ENCODE results near the gene NT5C2. TPM values are rescaled to one million over a fixed set of nuclear protein-coding genes. Genes with fewer than 3 reads are reported as not detected.

NT5C2 gene
- total RNA-seq (2014; rRNA removed; shearing (Covaris generic)) (69.0 and 99.7 TPM in 2 replicates), polyA plus RNA-seq (2016; fragmentation: Nextera tagmentation; extraction: Ambion mirVana) (52.6 and 58.2 TPM in 2 replicates)

GRCh38 chr10:103193107-103193819, at the start of gene NT5C2:
Gene NT5C2, minus strand, starts transcription at chr10:103193272. Its CDS starts 18,314 bp downstream, at chr10:103174958.
- in situ Hi-C loops (cut with MboI): no loop called here
- peaks cover 46% of the 10 kb centered on the region for H3K79me2 ChIP-seq (ENCODE audit: insufficient read depth)
- DNase-seq: peak; percentile 92

GRCh38 chr10:103241262-103242011, 48.4 kb upstream of the NT5C2 start:
- Histone ChIP-seq H3K9me3 (ENCODE audit: low read depth) (no peaks in the 10 kb centered on the region), H2AFZ (peak overlapping the region; percentile 80), H3K27me3 (replicated peaks; ENCODE audit: insufficient read depth) (no peaks in the 10 kb centered on the region), H3K4me1 (ENCODE audit: insufficient read depth) (peaks cover 8% of the 10 kb centered on the region), H3F3A (ENCODE audit: insufficient read depth) (no peaks in the 10 kb centered on the region), H3K79me2 (ENCODE audit: insufficient read depth) (no peaks in the 10 kb centered on the region), H3K36me3 (ENCODE audit: low read depth) (no peaks in the 10 kb centered on the region), H3K4me2 (ENCODE audit: unreplicated experiment) (peak overlapping the region; percentile 49), H3K9ac (0 out of 2 replicates have a peak overlapping the region, but pooled peaks have one; percentile 28), H3K27ac (no peak overlapping the region; the same call in 1 of the 2 replicates), H3K9me2 (ENCODE audit: insufficient read depth) (no peaks in the 10 kb centered on the region), H3K4me3 (no peak overlapping the region), H4K20me1 (ENCODE audit: insufficient read depth) (no peaks in the 10 kb centered on the region)
- no peak for TF ChIP-seq EZH2 (IDR thresholded peaks at IDR 0.05; ENCODE audit: insufficient read depth, poor library complexity, severe bottlenecking)
- 53 to 57% methylated on average over 7 of the region's 7 CpGs for WGBS, 2 experiments (ENCODE audit: low coverage in 1 of 2, low lambda C conversion rate in 2 of 2, missing lambda C conversion rate in 2 of 2)
- in situ Hi-C loops (cut with MboI): no loop called here
- DNase-seq: peak; percentile 68

More at GRCh38 chr10:103193107-103193819, at the start of gene NT5C2:
- Histone ChIP-seq H3F3A (ENCODE audit: insufficient read depth) (peaks cover 14% of the 10 kb centered on the region; the same call in 1 of the 2 replicates), H3K4me2 (ENCODE audit: unreplicated experiment) (peak within 1 kb of the TSS; percentile 98), H3K4me3 (peak within 1 kb of the TSS; percentile 84), H3K27ac (peak within 1 kb of the TSS; percentile 91), H3K27me3 (replicated peaks; ENCODE audit: insufficient read depth) (no peaks in the 10 kb centered on the region), H3K9me2 (ENCODE audit: insufficient read depth) (no peaks in the 10 kb centered on the region), H4K20me1 (ENCODE audit: insufficient read depth) (peaks cover 3% of the 10 kb centered on the region; the same call in 1 of the 2 replicates), H3K9ac (peak within 1 kb of the TSS; percentile 98), H3K36me3 (ENCODE audit: low read depth) (no peaks in the 10 kb centered on the region), H3K4me1 (ENCODE audit: insufficient read depth) (peaks cover 36% of the 10 kb centered on the region), H3K9me3 (ENCODE audit: low read depth) (no peaks in the 10 kb centered on the region), H2AFZ (peak within 1 kb of the TSS; percentile 86)
- TF ChIP-seq EZH2phosphoT487 (IDR thresholded peaks at IDR 0.05; ENCODE audit: insufficient read depth, low read depth) (no peak), EZH2 (IDR thresholded peaks at IDR 0.05; ENCODE audit: insufficient read depth, poor library complexity, severe bottlenecking) (no peak)
- 9 to 17% methylated on average over 15 to 30 of the region's 62 CpGs for WGBS, 2 experiments (ENCODE audit: low coverage in 1 of 2, low lambda C conversion rate in 2 of 2, missing lambda C conversion rate in 2 of 2)

DNA sequence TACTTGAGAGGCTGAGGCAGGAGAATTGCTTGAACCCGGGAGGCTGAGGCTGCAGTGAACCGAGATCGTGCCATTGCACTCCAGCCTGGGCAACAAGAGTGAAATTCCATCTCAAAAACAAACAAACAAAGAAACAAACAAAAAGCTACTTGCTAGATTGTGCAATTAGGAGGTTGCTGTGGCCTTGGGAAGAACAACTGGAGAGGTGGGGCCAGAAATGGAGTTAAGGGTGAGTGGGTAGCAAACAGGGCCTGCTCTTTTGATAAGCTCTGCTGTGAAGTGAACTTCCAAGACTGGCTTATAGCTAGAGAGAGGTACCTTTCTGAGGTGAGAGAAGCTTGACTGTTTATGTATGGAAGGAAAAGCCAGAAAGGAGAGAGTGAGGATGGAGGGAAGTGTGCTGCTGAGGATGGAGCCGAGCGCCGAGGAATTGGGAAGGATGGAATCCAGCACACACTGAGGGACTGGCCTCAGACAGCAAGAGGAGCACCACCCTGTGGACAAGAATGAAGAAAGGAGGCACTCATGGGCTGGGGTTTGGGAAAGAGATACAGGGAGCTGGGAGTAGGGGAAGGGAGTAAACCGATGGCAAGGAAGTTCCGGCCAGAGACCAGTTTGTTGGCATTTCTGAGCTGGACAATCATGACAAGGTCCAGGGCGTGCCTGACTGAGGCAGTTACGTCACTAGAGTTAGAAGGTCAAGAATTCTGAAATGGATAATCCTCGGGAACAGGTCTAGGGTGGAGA, 45.6 kb upstream of the NT5C2 start:
- no peaks in the 10 kb centered on the region for H3K27me3 ChIP-seq (replicated peaks; ENCODE audit: insufficient read depth)
- H3K4me2 ChIP-seq (ENCODE audit: unreplicated experiment): no peak overlapping the region
- H3K4me3 ChIP-seq: no peak overlapping the region
- no peaks in the 10 kb centered on the region for H3K79me2 ChIP-seq (ENCODE audit: insufficient read depth)
- peaks cover 8% of the 10 kb centered on the region for H3K4me1 ChIP-seq (ENCODE audit: insufficient read depth)
- H3K9me3 ChIP-seq (ENCODE audit: low read depth): no peaks in the 10 kb centered on the region
- 65 to 68% methylated on average over 11 of the region's 11 CpGs for WGBS, 2 experiments (ENCODE audit: low coverage in 1 of 2, low lambda C conversion rate in 2 of 2, missing lambda C conversion rate in 2 of 2)
- H4K20me1 ChIP-seq (ENCODE audit: insufficient read depth): no peaks in the 10 kb centered on the region
- TF ChIP-seq EZH2phosphoT487 (IDR thresholded peaks at IDR 0.05; ENCODE audit: insufficient read depth, low read depth) (no peak), EZH2 (IDR thresholded peaks at IDR 0.05; ENCODE audit: insufficient read depth, poor library complexity, severe bottlenecking) (no peak)
- in situ Hi-C loops (cut with MboI): loop anchor here (10.0 kb wide), 1 partner anchor 324 kb away; the partner anchor contains the start of gene CNNM2
- H3K9ac ChIP-seq: no peak overlapping the region
- peak overlapping the region; percentile 58; the same call in 1 of the 2 replicates for H2AFZ ChIP-seq
- peak overlapping the region; percentile 9 for H3K27ac ChIP-seq
- no peaks in the 10 kb centered on the region for H3F3A ChIP-seq (ENCODE audit: insufficient read depth)
- no peaks in the 10 kb centered on the region for H3K9me2 ChIP-seq (ENCODE audit: insufficient read depth)
- peak; percentile 65 for DNase-seq
- no peaks in the 10 kb centered on the region for H3K36me3 ChIP-seq (ENCODE audit: low read depth)

GRCh38 chr10:103235775-103236174, 42.7 kb upstream of the NT5C2 start:
- Histone ChIP-seq H3F3A (ENCODE audit: insufficient read depth) (peaks cover 15% of the 10 kb centered on the region), H3K79me2 (ENCODE audit: insufficient read depth) (no peaks in the 10 kb centered on the region), H3K9me2 (ENCODE audit: insufficient read depth) (no peaks in the 10 kb centered on the region), H3K4me3 (no peak overlapping the region), H3K27me3 (replicated peaks; ENCODE audit: insufficient read depth) (no peaks in the 10 kb centered on the region), H3K9me3 (ENCODE audit: low read depth) (no peaks in the 10 kb centered on the region), H4K20me1 (ENCODE audit: insufficient read depth) (no peaks in the 10 kb centered on the region), H3K27ac (no peak overlapping the region), H3K36me3 (ENCODE audit: low read depth) (no peaks in the 10 kb centered on the region), H2AFZ (no peak overlapping the region), H3K4me2 (ENCODE audit: unreplicated experiment) (no peak overlapping the region), H3K4me1 (ENCODE audit: insufficient read depth) (peaks cover 26% of the 10 kb centered on the region), H3K9ac (no peak overlapping the region)
- in situ Hi-C loops (cut with MboI): loop anchor here (10.0 kb wide), 1 partner anchor 321 kb away; the partner anchor contains the start of gene CNNM2
- no peak for DNase-seq
- 93 to 96% methylated on average over 2 of the region's 2 CpGs for WGBS, 2 experiments (ENCODE audit: low coverage in 1 of 2, low lambda C conversion rate in 2 of 2, missing lambda C conversion rate in 2 of 2)
- no peak for TF ChIP-seq EZH2phosphoT487 (IDR thresholded peaks at IDR 0.05; ENCODE audit: insufficient read depth, low read depth)
- no peak for TF ChIP-seq EZH2 (IDR thresholded peaks at IDR 0.05; ENCODE audit: insufficient read depth, poor library complexity, severe bottlenecking)

Measured in GM23248 (cell line).